Thyroid gland (tissue), 4 donors: ENCODE results near the gene TH.

Experiments
- CTCF ChIP-seq, 6 experiments: fragments of 200-600 bp in 3 of 6; fragments of 450-650 bp in 3 of 6; sonication (generic) in 3 of 6; IDR thresholded peaks; one replicate each; pipeline ENCODE4 v1.5.1; 2016 to 2019; ENCODE audit warnings: antibody characterized with exemption in 6 of 6, mild to moderate bottlenecking in 2 of 6, inconsistent platforms in 1 of 6, moderate library complexity in 1 of 6
- POLR2A ChIP-seq, 2 donors: fragments of 450-650 bp; IDR thresholded peaks; one replicate each; pipeline ENCODE4 v1.6.1; 2017; ENCODE audit warnings: antibody characterized with exemption in 2 of 2, mild to moderate bottlenecking in 2 of 2, moderate library complexity in 1 of 2

- TF ChIP-seq CTCF (IDR thresholded peaks at IDR 0.05): no peak
- no peak for TF ChIP-seq POLR2A (IDR thresholded peaks at IDR 0.05)
Observed at GRCh38 chr11:2204361-2205213, 33.0 kb upstream of the TH start.
